Measurements from ENCODE around the gene CLEC4G. TPM values are rescaled to one million over a fixed set of nuclear protein-coding genes. Genes with fewer than 3 reads are reported as not detected.

The CLEC4G gene
- total and polyA plus RNA-seq, 9 of the 15 experiments (the other 6 are each of a cell fraction or from before 2014, with no cell fraction given) = not detected

DNA sequence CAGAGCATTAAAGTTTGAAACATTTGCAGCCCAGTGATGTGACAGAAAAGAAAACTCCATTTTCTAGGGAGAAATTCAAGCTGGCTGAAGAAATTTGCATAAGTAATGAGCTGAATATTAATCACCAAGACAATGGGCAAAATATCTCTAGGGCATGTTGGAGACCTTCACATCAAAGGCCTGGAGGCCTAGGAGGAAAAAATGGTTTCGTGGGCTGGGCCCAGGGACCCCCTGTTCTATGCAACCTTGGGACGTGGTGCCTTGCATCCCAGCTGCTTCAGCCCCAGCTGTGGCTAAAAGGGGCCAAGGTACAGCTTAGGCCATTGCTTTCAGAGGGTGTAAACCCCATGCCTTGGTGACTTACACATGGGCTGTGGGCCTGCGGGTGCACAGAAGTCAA is 25.4 kb upstream of the CLEC4G start (continued):
- TF ChIP-seq, protein P1, sequence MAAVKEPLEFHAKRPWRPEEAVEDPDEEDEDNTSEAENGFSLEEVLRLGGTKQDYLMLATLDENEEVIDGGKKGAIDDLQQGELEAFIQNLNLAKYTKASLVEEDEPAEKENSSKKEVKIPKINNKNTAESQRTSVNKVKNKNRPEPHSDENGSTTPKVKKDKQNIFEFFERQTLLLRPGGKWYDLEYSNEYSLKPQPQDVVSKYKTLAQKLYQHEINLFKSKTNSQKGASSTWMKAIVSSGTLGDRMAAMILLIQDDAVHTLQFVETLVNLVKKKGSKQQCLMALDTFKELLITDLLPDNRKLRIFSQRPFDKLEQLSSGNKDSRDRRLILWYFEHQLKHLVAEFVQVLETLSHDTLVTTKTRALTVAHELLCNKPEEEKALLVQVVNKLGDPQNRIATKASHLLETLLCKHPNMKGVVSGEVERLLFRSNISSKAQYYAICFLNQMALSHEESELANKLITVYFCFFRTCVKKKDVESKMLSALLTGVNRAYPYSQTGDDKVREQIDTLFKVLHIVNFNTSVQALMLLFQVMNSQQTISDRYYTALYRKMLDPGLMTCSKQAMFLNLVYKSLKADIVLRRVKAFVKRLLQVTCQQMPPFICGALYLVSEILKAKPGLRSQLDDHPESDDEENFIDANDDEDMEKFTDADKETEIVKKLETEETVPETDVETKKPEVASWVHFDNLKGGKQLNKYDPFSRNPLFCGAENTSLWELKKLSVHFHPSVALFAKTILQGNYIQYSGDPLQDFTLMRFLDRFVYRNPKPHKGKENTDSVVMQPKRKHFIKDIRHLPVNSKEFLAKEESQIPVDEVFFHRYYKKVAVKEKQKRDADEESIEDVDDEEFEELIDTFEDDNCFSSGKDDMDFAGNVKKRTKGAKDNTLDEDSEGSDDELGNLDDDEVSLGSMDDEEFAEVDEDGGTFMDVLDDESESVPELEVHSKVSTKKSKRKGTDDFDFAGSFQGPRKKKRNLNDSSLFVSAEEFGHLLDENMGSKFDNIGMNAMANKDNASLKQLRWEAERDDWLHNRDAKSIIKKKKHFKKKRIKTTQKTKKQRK (IDR thresholded peaks at IDR 0.05; ENCODE audit: borderline replicate concordance, low read depth, low read length) = peak; percentile 54; the same call in 1 of the 2 replicates

DNA sequence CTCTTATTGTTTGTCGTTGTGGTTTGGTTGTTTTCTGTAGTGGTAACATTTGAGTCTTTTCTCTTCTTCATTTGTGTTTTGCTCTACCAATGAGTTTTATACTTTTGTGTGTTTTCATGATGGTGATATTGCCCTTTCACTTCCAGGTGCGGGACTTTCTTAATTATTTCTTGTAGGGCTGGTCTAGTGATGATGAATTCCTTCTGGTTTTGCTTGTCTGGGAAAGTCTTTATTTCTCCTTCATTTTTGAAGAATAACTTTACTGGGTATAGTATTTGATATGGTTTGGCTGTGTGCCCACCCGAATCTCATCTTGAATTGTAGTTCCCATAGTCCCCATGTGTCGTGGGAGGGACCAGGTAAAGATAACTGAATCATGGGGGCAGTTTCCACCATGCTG is 24.3 kb upstream of the CLEC4G start:
- no peaks in the 10 kb centered on the region for H3K79me2 ChIP-seq (ENCODE audit: control insufficient read depth, insufficient read depth, low read length)
- DNase-seq (ENCODE audit: extremely low read depth in 1 of 4, low spot score in 3 of 4) (no peak), FAIRE-seq (no peak), ATAC-seq (no peak)
- 3% methylated on average over 4 of the region's 4 CpGs for WGBS (ENCODE audit: insufficient coverage, low coverage, missing lambda C conversion rate)
- H3K36me3 ChIP-seq (ENCODE audit: control insufficient read depth, insufficient read depth, low read length) = no peaks in the 10 kb centered on the region
- no TSS peak for BruUV-seq (replicated peaks)
- H3K9me3 ChIP-seq (replicated peaks; ENCODE audit: control insufficient read depth, insufficient read depth, low read depth, low read length) = peaks cover 14% of the 10 kb centered on the region
- in situ Hi-C loops (cut with MboI) = no loop called here
- no peak overlapping the region for H3K4me2 ChIP-seq (ENCODE audit: insufficient read depth, low read length)
- CTCF ChIA-PET (ENCODE audit: low intra/inter-chr PET ratio) = no interaction called here
- no peak overlapping the region for H3K4me3 ChIP-seq
- POLR2A ChIA-PET = no interaction called here
- no peak overlapping the region for H2AFZ ChIP-seq (ENCODE audit: low read depth, low read length)
- intact Hi-C loops (cut with micrococcal nuclease) = no loop called here
- H3K4me1 ChIP-seq (replicated peaks in 1 of 2; ENCODE audit: control insufficient read depth in 2 of 2, insufficient read depth in 2 of 2, low read length in 2 of 2) = no peaks in the 10 kb centered on the region
- H3K27ac ChIP-seq (ENCODE audit: extremely low read depth, low read depth, low read length) = no peak overlapping the region
- H3K27me3 ChIP-seq (ENCODE audit: control insufficient read depth in 2 of 2, insufficient read depth in 2 of 2, low read length in 2 of 2) = peaks cover 0 to 5% of the 10 kb centered on the region in 2 experiments; a peak in 2 of 5 replicates
- H3K9ac ChIP-seq (ENCODE audit: insufficient read depth in 1 of 2, low read depth in 2 of 2, low read length in 2 of 2) = no peak overlapping the region
- no peaks in the 10 kb centered on the region for H3K9me1 ChIP-seq (ENCODE audit: control insufficient read depth, insufficient read depth, low read length)
- no peaks in the 10 kb centered on the region for H4K20me1 ChIP-seq (replicated peaks; ENCODE audit: control insufficient read depth, insufficient read depth, low read length)
- TF ChIP-seq TAF15 (IDR thresholded peaks at IDR 0.05; ENCODE audit: low read depth, low read length) (no peak), ETV5 (CRISPR knock-in tag; IDR thresholded peaks at IDR 0.05; ENCODE audit: low read depth) (no peak), SMARCE1 (IDR thresholded peaks at IDR 0.05) (no peak), KAT2B (IDR thresholded peaks at IDR 0.05; ENCODE audit: low read depth, low read length) (no peak), CBFA2T2 (conservative IDR thresholded peaks at IDR 0.05) (no peak), CCNT2 (IDR thresholded peaks at IDR 0.05; ENCODE audit: borderline replicate concordance, extremely low read depth, insufficient read length, low read depth, low read length) (no peak), MBD2 (IDR thresholded peaks at IDR 0.05; ENCODE audit: borderline replicate concordance, low read depth) (no peak)
- TF ChIP-seq, protein P2, sequence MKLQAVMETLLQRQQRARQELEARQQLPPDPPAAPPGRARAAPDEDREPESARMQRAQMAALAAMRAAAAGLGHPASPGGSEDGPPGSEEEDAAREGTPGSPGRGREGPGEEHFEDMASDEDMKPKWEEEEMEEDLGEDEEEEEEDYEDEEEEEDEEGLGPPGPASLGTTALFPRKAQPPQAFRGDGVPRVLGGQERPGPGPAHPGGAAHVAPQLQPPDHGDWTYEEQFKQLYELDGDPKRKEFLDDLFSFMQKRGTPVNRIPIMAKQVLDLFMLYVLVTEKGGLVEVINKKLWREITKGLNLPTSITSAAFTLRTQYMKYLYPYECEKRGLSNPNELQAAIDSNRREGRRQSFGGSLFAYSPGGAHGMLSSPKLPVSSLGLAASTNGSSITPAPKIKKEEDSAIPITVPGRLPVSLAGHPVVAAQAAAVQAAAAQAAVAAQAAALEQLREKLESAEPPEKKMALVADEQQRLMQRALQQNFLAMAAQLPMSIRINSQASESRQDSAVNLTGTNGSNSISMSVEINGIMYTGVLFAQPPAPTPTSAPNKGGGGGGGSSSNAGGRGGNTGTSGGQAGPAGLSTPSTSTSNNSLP (IDR thresholded peaks at IDR 0.05; ENCODE audit: borderline replicate concordance, low read depth, low read length) = no peak
- TF ChIP-seq, protein P3, sequence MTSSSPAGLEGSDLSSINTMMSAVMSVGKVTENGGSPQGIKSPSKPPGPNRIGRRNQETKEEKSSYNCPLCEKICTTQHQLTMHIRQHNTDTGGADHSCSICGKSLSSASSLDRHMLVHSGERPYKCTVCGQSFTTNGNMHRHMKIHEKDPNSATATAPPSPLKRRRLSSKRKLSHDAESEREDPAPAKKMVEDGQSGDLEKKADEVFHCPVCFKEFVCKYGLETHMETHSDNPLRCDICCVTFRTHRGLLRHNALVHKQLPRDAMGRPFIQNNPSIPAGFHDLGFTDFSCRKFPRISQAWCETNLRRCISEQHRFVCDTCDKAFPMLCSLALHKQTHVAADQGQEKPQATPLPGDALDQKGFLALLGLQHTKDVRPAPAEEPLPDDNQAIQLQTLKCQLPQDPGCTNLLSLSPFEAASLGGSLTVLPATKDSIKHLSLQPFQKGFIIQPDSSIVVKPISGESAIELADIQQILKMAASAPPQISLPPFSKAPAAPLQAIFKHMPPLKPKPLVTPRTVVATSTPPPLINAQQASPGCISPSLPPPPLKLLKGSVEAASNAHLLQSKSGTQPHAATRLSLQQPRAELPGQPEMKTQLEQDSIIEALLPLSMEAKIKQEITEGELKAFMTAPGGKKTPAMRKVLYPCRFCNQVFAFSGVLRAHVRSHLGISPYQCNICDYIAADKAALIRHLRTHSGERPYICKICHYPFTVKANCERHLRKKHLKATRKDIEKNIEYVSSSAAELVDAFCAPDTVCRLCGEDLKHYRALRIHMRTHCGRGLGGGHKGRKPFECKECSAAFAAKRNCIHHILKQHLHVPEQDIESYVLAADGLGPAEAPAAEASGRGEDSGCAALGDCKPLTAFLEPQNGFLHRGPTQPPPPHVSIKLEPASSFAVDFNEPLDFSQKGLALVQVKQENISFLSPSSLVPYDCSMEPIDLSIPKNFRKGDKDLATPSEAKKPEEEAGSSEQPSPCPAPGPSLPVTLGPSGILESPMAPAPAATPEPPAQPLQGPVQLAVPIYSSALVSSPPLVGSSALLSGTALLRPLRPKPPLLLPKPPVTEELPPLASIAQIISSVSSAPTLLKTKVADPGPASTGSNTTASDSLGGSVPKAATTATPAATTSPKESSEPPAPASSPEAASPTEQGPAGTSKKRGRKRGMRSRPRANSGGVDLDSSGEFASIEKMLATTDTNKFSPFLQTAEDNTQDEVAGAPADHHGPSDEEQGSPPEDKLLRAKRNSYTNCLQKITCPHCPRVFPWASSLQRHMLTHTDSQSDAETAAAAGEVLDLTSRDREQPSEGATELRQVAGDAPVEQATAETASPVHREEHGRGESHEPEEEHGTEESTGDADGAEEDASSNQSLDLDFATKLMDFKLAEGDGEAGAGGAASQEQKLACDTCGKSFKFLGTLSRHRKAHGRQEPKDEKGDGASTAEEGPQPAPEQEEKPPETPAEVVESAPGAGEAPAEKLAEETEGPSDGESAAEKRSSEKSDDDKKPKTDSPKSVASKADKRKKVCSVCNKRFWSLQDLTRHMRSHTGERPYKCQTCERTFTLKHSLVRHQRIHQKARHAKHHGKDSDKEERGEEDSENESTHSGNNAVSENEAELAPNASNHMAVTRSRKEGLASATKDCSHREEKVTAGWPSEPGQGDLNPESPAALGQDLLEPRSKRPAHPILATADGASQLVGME (CRISPR knock-in tag; IDR thresholded peaks at IDR 0.05) = no peak
